H1 (cell line): ENCODE measurements around the gene SLC7A8. TPM values are rescaled to one million over a fixed set of nuclear protein-coding genes. Genes with fewer than 3 reads are reported as not detected.

Source experiments
- BRCA1 ChIP-seq: IDR thresholded peaks from 2 replicates; pipeline ENCODE4 v1.6.1; 2012; ENCODE audit warnings: low read depth, low read length, improper control_type of control experiment
- FOSL1 ChIP-seq: IDR thresholded peaks from 2 replicates; pipeline ENCODE4 v1.6.1; 2011; ENCODE audit warnings: mild to moderate bottlenecking, low read depth, low read length, moderate library complexity; ENCODE audit not compliant: insufficient read depth
- POU5F1 ChIP-seq: IDR thresholded peaks from 2 replicates; pipeline ENCODE4 v1.6.1; 2011; ENCODE audit warnings: low read depth, mild to moderate bottlenecking, low read length, moderate library complexity
- SP4 ChIP-seq: IDR thresholded peaks from 2 replicates; pipeline ENCODE4 v1.6.1; 2012; ENCODE audit warnings: low read length, inconsistent platforms
- TBP ChIP-seq: IDR thresholded peaks from 2 replicates; pipeline ENCODE4 v1.6.1; 2011; ENCODE audit warnings: low read depth, low read length, improper control_type of control experiment
- polyA plus RNA-seq, 7 experiments: library from polyadenylated mRNA; depleted of rRNA in 3 of 7; stranded (reverse) in 5 of 7; unstranded in 2 of 7; fragments of >200 nt in 5 of 7; fragments of 200-250 nt in 2 of 7; gene quantifications; 1 replicate in 5 of 7; 2 replicates in 1 of 7; 4 replicates in 1 of 7; pipeline versions ENCODE4 v1.2.1 to v1.2.3, GENCODE V29; 2011 to 2013; ENCODE audit warnings: missing spikeins in 2 of 7, mixed read lengths in 2 of 7
- total RNA-seq: library from RNA; stranded (reverse); fragmentation: NEBNext Ultra II Directional; extraction: Animal tissue kit (Norgen Biotek cat#: 25700); gene quantifications from 2 replicates; pipeline ENCODE4 v1.2.1, GENCODE V29; 2021

Gene SLC7A8
- total and polyA plus RNA-seq, 2 of the 8 experiments (the other 6 are each of a cell fraction or from before 2014, with no cell fraction given) = 182 to 204 TPM

GRCh38 chr14:23141706-23142444 lies 41.6 kb downstream of the SLC7A8 start (continued):
- TF ChIP-seq TBP (no peak), POU5F1 (no peak), BRCA1 (no peak), FOSL1 (no peak), SP4 (no peak)
